Stimulated activated CD4-positive, alpha-beta T cell treated with anti-CD3 and anti-CD28 coated beads, TNF-alpha, amount 100 ng/mL, for 24 hours (primary cell): ENCODE data around the gene CILP2.
A peak's percentile ranks its signal among the peaks of the same experiment; 100 is the strongest.

Source experiments
- DNase-seq, 3 experiments: peaks; one replicate each; pipeline ENCODE4 v3.0.0-alpha.2; 2020; ENCODE audit warnings: low read depth in 3 of 3

The CILP2 gene

DNA sequence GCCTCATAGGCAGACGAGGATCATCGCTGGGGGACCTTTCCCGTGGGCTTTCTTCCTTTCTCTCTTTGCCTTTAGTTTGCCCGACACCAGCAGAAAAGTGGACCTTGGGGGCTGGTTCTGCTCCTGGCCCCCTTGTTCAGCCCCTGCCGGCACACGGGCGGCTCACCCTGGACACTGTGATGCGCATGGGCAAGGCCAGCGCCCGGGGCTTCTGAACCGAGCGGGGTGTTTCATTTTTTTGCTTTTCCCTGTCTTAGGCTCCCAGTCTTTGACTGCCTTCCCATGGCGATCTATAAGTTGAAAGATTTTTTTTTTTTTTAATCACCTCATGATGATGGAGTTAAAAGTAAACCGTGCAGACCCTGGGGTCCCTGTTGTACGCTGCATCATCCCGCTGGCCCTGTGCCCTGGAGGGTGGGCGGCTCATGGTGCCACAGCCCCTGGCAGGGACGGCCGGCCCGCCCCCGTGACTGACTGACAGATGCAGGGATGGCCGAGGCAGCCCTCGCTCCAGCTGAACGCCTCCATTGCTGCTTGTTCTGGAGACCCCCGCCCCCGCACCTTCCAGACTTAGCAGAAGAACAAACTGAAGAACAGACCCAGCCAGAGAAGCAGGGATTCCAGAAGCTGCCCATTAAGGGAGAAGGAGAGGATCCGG lies 32.3 kb upstream of the CILP2 start:
- DNase-seq: no peak

DNA sequence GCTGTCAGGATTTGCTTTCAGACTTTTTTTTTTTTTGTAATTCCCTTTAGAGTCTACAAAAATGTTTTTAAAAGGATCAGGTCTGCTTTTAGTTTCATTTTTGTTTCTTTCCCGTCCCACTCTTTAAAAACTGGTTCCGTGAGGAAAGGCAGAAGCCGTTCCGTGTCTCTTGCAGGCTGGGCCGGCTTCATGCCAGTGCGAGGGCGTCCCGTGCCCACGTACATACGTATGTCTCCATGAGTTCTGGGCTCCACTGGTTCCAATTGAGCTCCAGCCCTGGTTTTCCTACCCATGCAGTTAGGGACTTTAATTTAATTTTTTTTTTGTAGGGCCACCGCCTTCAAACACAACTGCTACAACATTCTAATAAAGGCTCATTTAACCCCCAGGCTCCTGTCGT lies 31.5 kb upstream of the CILP2 start:
- no peak for DNase-seq

DNA sequence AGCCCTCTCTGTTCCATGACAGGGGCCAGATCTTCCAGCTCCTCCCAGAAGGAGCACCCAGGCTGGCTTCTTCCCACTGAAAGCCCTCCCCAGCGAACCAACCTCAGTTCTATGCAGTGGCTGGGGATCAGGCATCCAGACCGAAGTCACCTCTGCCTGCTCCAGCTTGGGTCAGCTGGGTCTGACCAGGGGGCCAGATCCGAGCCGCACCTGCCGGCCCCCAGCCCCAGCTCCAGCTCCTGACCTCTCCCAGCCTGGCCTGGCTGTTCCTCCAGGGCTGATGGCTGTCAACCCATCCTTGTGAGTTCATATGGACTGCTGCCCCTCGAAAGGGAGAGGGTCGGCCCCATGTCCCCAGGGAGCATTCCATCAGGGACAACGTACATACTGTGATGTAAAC lies 30.7 kb upstream of the CILP2 start:
- DNase-seq: no peak

DNA sequence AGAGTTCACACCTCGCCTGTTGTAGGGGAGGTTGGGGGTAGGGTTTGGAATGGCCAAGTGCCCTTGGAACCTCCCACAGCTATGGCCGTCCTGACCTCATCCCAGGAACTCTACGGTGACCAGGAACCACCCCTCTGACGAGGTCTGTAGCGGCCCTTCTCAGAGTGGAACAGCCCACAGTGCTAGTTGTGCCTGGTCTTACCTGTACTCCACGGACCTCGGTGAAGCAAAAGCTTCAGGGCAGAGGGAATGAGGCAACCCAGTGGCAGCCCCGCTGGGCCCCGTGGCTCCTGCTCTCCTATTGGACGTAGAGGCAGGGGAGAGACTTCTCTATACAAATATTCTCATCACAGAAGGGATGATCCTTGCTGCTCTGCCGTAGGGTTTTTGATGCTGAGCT lies 29.8 kb upstream of the CILP2 start:
- DNase-seq: no peak

DNA sequence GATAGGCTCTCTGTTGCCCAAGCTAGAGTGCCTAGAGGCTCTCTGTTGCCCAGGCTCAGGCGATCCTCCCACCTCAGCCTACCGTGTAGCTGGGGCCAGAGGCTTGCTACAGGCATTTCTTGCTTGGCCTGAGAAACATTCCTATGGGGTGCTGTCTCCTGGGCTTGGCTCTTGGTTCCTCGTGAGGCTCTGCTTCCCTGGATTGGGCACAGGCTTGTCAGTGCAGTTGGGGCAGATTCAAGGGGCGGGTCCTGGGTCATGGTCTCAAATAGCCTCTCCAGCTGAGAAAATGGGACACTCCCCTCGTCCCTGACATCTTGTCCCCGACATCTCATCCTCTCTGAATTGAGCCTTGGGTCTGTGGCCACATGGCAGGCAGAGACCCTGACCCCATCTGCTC lies 27.6 kb upstream of the CILP2 start:
- no peak for DNase-seq

DNA sequence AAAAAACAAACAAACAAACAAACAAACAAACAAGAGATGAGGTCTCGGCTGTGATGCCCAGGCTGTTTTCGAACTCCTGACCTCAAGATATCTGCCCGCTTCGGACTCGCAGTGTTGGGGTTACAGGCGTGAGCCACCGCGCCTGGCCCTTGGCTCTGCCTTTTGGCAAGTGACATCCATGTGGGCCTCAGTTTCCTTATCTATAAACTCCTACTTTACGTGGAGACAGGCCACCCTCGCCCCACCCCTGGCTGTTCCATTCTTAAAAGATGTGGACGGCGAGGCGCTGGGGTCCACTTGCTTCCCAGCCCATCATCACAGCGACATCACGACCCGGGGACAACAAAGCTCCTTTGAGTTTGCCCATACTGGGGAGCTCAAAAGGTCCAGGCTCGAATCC lies 24.4 kb upstream of the CILP2 start:
- DNase-seq: no peak

DNA sequence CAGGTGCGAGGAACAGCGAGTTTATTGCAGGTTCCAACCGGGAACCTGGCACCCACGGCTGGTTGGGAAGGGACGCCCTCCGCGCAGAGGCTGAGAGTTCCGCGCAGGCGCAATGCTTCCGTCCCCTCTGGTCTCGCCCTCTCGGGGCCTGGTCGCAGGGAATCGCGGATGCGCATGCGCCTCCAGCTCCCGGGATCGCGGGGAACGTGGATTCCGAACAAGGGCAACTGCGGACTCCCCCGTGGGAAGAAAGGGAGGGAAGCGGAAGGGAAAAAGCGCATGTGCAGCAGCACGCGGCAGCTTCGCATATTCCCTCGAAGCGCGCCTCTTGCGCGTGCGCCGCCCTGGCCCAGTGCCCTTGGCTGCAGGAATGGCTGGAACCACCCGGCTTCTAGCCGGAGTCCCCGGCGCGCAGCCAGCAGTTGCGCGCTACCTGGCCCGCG lies 23.8 kb upstream of the CILP2 start:
- DNase-seq: no peak

DNA sequence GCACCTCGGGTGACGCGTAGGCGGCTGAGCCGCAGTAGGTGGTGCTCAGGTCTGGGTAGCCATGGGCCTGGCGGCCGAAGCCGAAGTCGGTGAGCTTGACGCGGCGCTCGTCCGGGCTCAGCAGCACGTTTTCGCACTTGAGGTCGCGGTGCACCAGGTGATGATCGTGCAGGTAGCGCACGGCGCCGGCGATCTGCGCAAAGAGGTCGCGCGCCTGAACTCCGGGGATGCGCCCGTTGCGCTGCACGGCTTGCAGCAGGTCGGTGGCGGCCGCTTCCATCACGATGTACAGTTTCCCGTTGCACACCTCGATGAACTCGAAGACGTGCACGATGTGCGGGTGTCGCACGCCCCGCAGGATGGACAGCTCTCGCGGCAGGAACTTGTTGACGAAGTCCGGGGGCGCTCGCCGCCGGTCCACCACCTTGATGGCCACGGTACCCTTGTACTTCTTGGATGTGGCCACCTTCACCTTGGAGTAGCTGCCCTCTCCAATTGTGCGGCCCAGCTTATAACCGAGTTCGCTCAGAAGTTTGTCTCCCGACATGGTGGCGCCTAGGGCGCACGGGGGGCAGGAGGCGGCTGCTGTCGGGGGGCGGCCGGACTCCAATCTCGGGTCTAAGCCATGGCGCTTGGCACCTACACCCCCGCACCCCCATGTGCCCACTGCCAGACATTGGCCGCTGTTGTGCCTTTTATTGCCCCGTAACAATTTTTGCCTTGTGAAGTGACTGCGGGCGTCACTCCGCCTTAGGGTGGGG lies 23.0 kb upstream of the CILP2 start, which contains the start of gene TSSK6:
Gene TSSK6 (minus strand): TSS at position 668 of the 761 bp plus-strand sequence. CDS start 121 bp downstream, at position 547.
- no peak for DNase-seq

DNA sequence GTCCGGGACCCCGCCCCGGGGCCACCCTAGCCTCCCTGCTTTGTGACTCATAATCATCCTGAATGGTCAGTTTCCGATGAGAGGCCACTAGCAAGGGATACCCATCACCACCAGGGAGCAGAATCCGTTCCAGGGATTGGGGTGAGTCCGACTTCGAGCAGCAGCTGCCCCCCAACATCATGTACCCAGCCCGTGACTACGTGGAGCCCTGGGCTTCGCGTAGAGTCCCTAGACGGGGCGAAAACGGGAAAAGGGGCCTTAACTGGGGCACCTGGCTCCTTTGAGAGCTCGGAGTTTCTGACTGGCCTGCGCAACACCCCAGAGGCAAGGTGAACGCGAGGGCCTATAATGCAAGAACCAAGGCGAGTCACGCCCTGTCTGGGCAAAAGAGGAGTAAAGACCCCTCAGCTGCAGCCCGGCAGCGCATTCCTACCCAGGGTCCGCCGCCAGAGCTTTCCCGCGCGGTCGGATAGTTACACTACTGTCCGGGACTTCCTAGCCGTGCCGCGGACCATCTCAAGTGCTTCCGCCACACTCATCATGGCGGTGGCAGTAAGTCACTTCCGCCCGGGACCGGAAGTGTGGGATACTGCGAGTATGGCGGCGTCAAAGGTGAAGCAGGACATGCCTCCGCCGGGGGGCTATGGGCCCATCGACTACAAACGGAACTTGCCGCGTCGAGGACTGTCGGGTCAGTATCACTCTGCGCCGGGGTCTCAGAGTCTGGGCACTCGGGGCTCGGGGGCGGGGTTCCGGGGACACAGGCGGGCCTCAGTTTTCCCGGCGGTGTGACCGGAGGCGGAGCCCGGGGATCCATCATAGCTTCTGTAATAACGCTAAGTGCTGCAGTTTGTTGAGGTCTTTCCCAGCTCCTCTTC lies 22.2 kb upstream of the CILP2 start, which contains the start of gene NDUFA13:
Gene NDUFA13 (plus strand): TSS at position 584 of the 878 bp plus-strand sequence. CDS start 14 bp downstream, at position 598.
- peak; percentile 92 for DNase-seq

DNA sequence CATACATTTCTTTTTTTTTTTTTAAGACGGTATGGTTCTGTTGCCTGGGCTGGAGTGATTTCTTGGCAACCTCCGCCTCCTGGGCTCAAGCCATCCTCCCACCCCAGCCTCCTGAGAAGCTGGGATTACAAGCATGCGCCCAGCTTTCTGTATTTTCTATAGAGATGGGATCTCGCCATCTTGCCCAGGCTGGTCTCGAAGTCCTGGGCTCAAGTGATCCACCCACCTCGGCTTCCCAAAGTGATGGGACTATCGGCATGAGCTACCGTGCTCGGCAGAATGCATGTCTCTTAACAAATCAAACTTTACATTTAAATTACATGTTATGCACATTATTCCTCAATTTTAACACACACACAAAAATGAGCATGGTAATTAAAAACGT lies 20.8 kb upstream of the CILP2 start:
- no peak for DNase-seq

DNA sequence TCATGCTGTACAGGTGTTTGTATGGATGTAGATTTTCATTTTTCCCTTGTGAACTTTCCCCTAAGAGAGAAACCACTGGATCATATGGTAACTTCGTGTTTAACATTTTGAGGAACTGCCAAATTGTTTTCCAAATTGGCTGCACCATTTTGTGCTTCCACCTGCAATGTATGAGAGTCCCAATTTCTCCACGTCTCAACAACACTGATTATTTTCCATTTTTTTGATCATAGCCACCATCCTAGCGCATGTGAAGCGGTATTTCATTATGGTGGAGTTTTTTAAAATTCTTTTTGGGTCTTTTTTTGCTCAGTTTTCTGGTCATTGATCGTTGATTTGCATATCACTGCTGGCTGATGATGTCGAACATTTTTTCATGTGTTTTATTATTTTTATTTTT lies 17.1 kb upstream of the CILP2 start:
- no peak for DNase-seq

DNA sequence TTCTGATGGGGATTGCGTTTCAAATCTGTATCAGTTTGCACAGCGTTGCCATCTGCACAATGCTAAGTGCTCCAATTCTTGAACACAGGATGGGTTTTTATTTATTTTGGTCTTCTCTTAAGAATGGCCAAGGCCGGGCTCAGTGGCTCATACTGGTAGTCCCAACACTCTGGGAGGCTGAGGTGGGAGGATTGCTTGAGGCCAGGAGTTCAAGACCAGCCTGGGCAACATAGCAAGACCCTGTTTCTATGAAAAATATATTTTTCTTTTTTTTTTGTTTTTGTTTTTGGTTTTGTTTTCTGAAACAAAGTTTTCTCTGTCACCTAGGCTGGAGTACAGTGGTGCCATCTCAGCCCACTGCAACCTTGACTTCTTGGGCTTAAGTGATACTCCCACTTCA lies 14.9 kb upstream of the CILP2 start:
- DNase-seq: no peak

DNA sequence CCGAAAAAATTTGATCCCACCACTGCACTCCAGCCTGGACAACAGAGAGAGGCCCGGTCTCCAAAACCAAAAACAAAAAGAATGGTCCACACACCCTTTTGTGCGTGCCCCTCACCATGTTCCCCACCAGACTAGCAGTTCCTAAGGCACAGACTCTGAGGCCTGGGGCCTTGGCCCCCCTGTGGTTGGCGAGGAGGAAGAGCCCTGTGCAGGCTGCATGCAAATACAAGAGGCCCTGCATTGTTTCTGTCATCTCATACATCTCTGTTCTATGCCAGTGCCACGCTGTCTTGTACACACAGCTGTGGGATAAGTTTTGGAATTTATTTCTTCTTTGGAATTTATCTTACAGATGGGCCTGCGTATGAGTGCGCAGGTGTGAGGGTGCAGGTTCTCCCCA lies 14.0 kb upstream of the CILP2 start:
- no peak for DNase-seq

DNA sequence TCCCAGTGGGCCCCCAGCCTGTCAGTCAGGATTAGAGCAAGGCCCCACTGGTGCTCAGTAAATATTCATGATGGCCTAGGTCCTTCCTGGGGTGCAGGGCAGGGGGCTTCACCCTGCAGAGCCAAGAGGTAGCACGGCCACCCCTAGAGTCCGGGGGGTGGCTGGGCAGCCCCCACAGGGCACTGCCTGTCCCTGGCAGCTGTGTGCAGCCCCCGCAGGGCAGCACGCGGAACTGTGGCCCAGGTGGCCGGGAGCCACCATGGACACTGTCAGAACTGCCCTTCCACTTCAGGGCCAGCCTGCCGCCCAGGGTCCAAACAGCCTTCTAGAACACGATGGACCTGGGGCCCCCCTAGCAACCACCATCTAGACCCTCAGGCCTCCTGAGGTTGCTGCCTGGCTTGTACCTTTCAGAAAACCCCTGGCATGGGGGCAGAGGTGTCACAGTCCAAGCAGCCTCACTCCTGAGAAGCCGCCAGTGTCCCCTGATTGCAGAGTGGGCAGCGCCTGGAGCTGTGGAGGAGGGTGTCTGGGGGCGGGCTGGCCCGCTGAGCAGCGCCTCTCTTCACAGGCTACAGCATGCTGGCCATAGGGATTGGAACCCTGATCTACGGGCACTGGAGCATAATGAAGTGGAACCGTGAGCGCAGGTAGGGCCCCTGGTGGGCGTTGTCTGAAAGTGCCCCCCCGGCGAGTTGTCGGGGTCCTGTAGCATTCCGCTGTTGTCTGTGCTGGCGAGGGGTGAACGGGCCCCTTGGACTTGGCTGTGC lies 12.3 kb upstream of the CILP2 start:
- no peak for DNase-seq

DNA sequence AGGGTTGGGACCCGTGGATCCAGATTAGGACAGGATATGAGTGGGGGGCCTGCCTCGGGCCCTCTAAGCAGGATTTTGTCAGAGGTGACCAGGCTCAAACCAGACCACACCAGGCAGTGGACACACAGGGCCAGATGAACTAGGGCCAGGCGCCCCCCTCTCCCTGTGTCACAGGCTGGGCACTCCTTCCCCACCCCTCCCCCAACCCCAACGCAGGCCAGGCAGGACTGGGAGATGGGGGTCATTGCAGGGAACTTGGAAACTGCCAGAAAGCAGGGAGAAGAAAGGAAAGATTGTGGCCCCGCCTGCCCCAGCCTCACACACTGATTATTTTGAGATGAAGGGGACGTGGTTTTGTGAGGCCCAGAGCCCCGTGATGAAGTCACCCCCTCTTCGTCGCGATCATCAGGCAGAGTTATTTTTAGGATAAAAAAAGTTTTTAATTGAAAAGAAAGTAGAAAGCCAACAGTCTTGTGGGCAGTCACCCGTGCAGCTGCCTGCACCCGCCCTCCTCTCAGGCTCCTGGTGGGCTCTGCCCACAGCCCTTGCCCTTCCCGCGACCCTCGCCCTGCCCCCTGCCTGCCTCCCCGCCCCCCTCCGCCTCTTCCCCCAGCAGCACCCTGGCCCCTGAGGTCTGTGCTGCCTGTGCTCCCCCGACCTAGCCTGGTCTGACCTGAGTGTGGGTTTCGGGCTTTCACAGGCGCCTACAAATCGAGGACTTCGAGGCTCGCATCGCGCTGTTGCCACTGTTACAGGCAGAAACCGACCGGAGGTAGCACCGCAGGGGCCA lies 11.3 kb upstream of the CILP2 start:
- no peak for DNase-seq

DNA sequence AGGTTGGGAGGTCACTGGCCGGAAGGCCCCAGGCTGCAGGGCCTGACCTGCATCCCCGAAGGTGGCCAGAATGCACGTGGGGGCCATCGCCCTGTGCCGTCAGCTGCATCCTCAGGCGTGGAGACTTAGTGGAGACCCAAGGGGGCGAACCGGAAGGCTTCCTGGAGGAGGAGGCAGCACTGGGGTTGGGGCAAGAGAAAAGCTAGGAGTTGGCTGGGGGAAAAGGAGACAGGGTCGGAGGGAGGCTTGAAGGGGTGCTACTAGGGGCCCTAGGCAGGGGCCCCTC lies 10.8 kb upstream of the CILP2 start:
- DNase-seq: no peak

DNA sequence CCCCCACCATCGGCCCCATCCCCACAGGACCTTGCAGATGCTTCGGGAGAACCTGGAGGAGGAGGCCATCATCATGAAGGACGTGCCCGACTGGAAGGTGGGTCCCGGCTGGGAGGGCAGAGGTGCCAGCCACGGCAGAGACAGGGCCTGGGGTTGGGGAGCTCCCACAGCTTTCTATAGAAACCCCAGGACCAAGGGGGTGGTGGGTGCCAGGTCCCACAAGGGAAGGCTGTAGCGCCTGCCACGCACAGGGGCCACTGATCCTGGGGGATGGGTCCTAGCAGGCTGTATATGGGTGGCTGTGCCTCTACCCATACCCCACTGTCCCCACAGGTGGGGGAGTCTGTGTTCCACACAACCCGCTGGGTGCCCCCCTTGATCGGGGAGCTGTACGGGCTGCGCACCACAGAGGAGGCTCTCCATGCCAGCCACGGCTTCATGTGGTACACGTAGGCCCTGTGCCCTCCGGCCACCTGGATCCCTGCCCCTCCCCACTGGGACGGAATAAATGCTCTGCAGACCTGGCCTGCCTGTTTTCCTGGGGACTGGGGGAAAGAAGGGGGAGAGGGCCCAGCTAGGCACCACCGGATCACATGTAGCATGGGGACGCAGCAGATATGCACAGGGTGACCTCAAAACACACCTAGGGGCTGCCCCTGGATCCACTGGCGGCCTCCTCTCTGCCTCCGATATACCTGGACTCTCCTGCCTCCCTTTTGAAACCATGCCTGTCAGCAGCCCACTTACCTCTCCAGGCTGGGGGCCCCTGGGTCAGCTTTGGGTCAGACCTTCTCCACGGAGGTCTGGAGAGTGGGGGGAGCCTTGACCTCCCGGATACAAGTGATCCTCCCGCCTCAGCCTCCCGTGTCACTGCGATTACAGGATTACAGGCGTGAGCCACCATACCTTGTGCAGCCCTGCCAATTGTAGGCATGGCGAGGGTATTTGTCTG lies 10.1 kb upstream of the CILP2 start:
- no peak for DNase-seq

DNA sequence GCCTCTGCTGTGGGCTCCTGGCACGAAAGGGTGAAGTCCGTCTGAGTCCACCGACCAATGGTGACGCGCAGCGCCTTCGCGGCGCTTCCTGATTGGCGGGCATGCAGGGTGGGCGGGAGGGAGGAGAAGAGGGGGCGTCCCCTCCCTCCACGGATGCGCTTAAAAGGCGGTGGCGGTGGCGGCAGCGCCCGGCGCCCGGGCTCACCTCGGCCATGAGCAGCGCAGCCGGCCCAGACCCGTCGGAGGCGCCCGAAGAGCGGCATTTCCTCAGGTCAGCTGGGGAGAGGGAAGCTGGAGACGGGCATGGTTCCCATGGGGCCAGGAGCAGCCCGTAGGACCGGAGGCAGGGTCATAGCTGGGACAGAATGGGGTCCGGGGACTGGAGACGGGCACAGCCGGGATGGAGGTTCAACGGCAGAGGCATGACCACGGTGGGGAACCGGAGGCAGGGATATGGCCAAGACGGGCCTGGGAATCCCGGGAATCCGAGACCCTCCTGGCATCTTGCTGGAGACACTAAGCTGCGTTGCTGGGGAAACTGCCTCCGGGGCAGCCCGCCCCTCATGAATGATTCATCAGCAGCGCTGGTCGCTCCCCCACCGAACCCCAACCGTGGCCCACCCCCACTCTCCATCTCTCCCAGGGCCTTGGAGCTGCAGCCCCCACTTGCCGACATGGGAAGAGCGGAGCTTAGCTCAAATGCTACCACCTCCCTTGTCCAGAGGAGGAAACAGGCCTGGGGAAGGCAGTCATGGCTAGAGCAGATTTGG lies 9.2 kb upstream of the CILP2 start, which contains the start of gene YJEFN3:
Gene YJEFN3 (plus strand): TSS at position 191 of the 770 bp plus-strand sequence. CDS start 22 bp downstream, at position 213.
- DNase-seq: no peak
